ENCODE data around the gene ZP3.
"Not testable (repeated sequence)": the region's sequence is repeated elsewhere in the genome, so short reads cannot be mapped to it uniquely, and the experiment has no call there.

DNA sequence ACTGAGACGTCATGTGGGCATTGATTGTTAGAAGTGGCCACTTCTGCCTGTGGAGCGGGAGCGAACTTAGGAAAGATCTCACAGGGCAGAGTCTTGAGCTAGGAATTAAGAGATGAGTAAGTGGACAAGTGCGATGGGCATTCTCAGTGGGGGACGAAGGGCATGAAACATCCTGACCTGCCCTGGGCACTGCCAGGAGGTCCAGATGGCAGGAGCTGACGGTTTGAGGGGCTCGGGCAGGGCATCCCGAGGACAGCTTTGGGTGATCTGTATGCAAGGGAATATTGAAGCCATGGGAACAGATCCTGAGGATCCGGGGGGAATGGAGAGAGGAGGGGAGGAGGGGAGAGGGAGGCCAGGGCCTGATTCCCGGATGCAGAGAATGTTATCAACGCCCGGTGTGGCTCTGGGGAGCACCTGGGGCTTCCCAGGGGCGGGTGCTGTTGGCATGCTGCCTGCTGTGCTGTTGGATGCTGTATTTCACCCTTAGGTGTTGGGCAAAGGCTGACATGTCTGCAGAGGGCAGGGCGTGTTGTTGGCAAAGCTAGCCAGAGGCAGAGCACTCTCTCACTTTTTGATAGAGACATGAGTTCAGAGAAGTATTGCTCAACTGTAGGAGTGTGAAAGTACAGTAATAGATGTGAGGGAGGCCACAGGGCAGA, 43.1 kb downstream of the ZP3 start:
- not testable (repeated sequence) for TF ChIP-seq EZH2phosphoT487 (IDR thresholded peaks at IDR 0.05; ENCODE audit: insufficient read depth, low read depth); EZH2 (IDR thresholded peaks at IDR 0.05; ENCODE audit: insufficient read depth, poor library complexity, severe bottlenecking)
